Effector memory CD8-positive, alpha-beta T cell (primary cell): ENCODE data around the gene ATG4B.

Source experiments
- ATAC-seq: fragments of 150-1000 bp; cut with Tn5 transposase; replicated peaks from 2 replicates; pipeline ENCODE4 v1.10.0; 2021; ENCODE audit warnings: mild to moderate bottlenecking, moderate library complexity
- DNase-seq, 3 experiments: peaks; one replicate each; pipeline ENCODE4 v3.0.0; 2021
- H3K27ac Mint-ChIP-seq, 2 donors: one replicate each; pipeline ENCODE4 v1.8.0; 2022; ENCODE audit warnings: mild to moderate bottlenecking in 2 of 2, mixed read lengths in 2 of 2, moderate library complexity in 2 of 2
- H3K27me3 Mint-ChIP-seq, 2 donors: one replicate each; pipeline ENCODE4 v1.8.0; 2022; ENCODE audit warnings: mixed read lengths in 2 of 2
- H3K36me3 Mint-ChIP-seq: one replicate; pipeline ENCODE4 v1.8.0; 2022; ENCODE audit warnings: mild to moderate bottlenecking, moderate library complexity, mixed read lengths; ENCODE audit not compliant: insufficient read depth
- H3K4me1 Mint-ChIP-seq, 2 donors: one replicate each; pipeline ENCODE4 v1.8.0; 2022; ENCODE audit warnings: low read depth in 2 of 2, mixed read lengths in 2 of 2
- H3K4me3 Mint-ChIP-seq, 2 donors: one replicate each; pipeline ENCODE4 v1.8.0; 2022; ENCODE audit warnings: mild to moderate bottlenecking in 2 of 2, mixed read lengths in 2 of 2, moderate library complexity in 2 of 2
- H3K9me3 Mint-ChIP-seq, 2 donors: one replicate each; pipeline ENCODE4 v1.8.0; 2022; ENCODE audit warnings: mixed read lengths in 2 of 2

ATG4B gene

GRCh38 chr2:241603686-241604085 is 33.8 kb upstream of the ATG4B start:
- ATAC-seq = no peak

GRCh38 chr2:241606186-241606585 is 31.3 kb upstream of the ATG4B start:
- DNase-seq (no peak), ATAC-seq (no peak)
- H3K27ac Mint-ChIP-seq = no peak overlapping the region
- no peak overlapping the region for H3K4me3 Mint-ChIP-seq
- no peaks in the 10 kb centered on the region for H3K27me3 Mint-ChIP-seq
- H3K36me3 Mint-ChIP-seq = peaks cover 32% of the 10 kb centered on the region
- H3K4me1 Mint-ChIP-seq = peaks cover 16 to 17% of the 10 kb centered on the region in 2 donors
- H3K9me3 Mint-ChIP-seq = no peaks in the 10 kb centered on the region

More at GRCh38 chr2:241603686-241604085, 33.8 kb upstream of the ATG4B start:
- Mint-ChIP-seq H3K27me3 (no peaks in the 10 kb centered on the region), H3K4me1 (peaks cover 4 to 7% of the 10 kb centered on the region in 2 donors), H3K4me3 (no peak overlapping the region), H3K27ac (no peak overlapping the region), H3K9me3 (no peaks in the 10 kb centered on the region), H3K36me3 (peaks cover 47% of the 10 kb centered on the region)
- DNase-seq = no peak

- Mint-ChIP-seq H3K36me3 (peaks cover 25% of the 10 kb centered on the region), H3K27ac (peak overlapping the region in 1 of 2 donors; percentile 75)
Measured at GRCh38 chr2:241607162-241607885, 30.2 kb upstream of the ATG4B start.

GRCh38 chr2:241608881-241609280 is 28.6 kb upstream of the ATG4B start:
- H3K4me3 Mint-ChIP-seq = peak overlapping the region; percentile 66 to 68
- H3K4me1 Mint-ChIP-seq = peaks cover 16 to 17% of the 10 kb centered on the region in 2 donors
- peaks cover 21% of the 10 kb centered on the region for H3K36me3 Mint-ChIP-seq
- no peak for ATAC-seq
- peak overlapping the region; percentile 75 to 86 for H3K27ac Mint-ChIP-seq
- H3K27me3 Mint-ChIP-seq = no peaks in the 10 kb centered on the region
- DNase-seq = no peak
- H3K9me3 Mint-ChIP-seq = no peaks in the 10 kb centered on the region

More at GRCh38 chr2:241607162-241607885, 30.2 kb upstream of the ATG4B start:
- H3K4me1 Mint-ChIP-seq = peaks cover 16 to 17% of the 10 kb centered on the region in 2 donors
- peak overlapping the region in 1 of 2 donors; percentile 6 for H3K4me3 Mint-ChIP-seq
- no peaks in the 10 kb centered on the region for H3K9me3 Mint-ChIP-seq
- ATAC-seq (no peak), DNase-seq (no peak)
- H3K27me3 Mint-ChIP-seq = no peaks in the 10 kb centered on the region

- Mint-ChIP-seq H3K27ac (peak overlapping the region; percentile 78 to 96), H3K4me3 (peak overlapping the region; percentile 66 to 68), H3K4me1 (peaks cover 16 to 17% of the 10 kb centered on the region in 2 donors), H3K27me3 (no peaks in the 10 kb centered on the region), H3K9me3 (no peaks in the 10 kb centered on the region), H3K36me3 (peaks cover 15% of the 10 kb centered on the region)
- DNase-seq = peak; percentile 91 to 93 (median 92)
- ATAC-seq = peak; percentile 98
Measured at GRCh38 chr2:241609859-241610793, 27.4 kb upstream of the ATG4B start.

- Mint-ChIP-seq H3K27ac (peak overlapping the region in 1 of 2 donors; percentile 96), H3K4me3 (peak overlapping the region; percentile 66 to 68), H3K36me3 (peaks cover 7% of the 10 kb centered on the region), H3K9me3 (no peaks in the 10 kb centered on the region), H3K27me3 (no peaks in the 10 kb centered on the region), H3K4me1 (peaks cover 21% of the 10 kb centered on the region in 2 donors)
- DNase-seq (no peak), ATAC-seq (no peak)
Measured at GRCh38 chr2:241611062-241611461, 26.4 kb upstream of the ATG4B start.

- Mint-ChIP-seq H3K27me3 (no peaks in the 10 kb centered on the region), H3K27ac (no peak overlapping the region)
Measured at GRCh38 chr2:241612156-241613016, 25.1 kb upstream of the ATG4B start.

GRCh38 chr2:241613017-241613780 is 24.3 kb upstream of the ATG4B start:
- Mint-ChIP-seq H3K27ac (no peak overlapping the region), H3K9me3 (no peaks in the 10 kb centered on the region), H3K27me3 (no peaks in the 10 kb centered on the region), H3K4me3 (no peak overlapping the region), H3K36me3 (peaks cover 6% of the 10 kb centered on the region), H3K4me1 (peaks cover 34 to 36% of the 10 kb centered on the region in 2 donors)
- ATAC-seq (no peak), DNase-seq (no peak)

More at GRCh38 chr2:241612156-241613016, 25.1 kb upstream of the ATG4B start:
- ATAC-seq (no peak), DNase-seq (no peak)
- H3K4me3 Mint-ChIP-seq = no peak overlapping the region
- no peaks in the 10 kb centered on the region for H3K9me3 Mint-ChIP-seq
- H3K36me3 Mint-ChIP-seq = peaks cover 4% of the 10 kb centered on the region
- peaks cover 27 to 29% of the 10 kb centered on the region in 2 donors for H3K4me1 Mint-ChIP-seq

- H3K27ac Mint-ChIP-seq = no peak overlapping the region
Measured at GRCh38 chr2:241615041-241615440, 22.5 kb upstream of the ATG4B start.

GRCh38 chr2:241615522-241616052 is 21.9 kb upstream of the ATG4B start:
- ATAC-seq (no peak), DNase-seq (no peak)
- peaks cover 27 to 29% of the 10 kb centered on the region in 2 donors for H3K4me1 Mint-ChIP-seq
- peak overlapping the region in 1 of 2 donors; percentile 45 for H3K27ac Mint-ChIP-seq
- H3K27me3 Mint-ChIP-seq = no peaks in the 10 kb centered on the region
- H3K36me3 Mint-ChIP-seq = peaks cover 3% of the 10 kb centered on the region
- peak overlapping the region in 1 of 2 donors; percentile 52 for H3K4me3 Mint-ChIP-seq
- no peaks in the 10 kb centered on the region for H3K9me3 Mint-ChIP-seq

More at GRCh38 chr2:241615041-241615440, 22.5 kb upstream of the ATG4B start:
- no peaks in the 10 kb centered on the region for H3K27me3 Mint-ChIP-seq
- ATAC-seq (no peak), DNase-seq (no peak)
- H3K4me3 Mint-ChIP-seq = no peak overlapping the region
- H3K36me3 Mint-ChIP-seq = peaks cover 3% of the 10 kb centered on the region
- H3K9me3 Mint-ChIP-seq = no peaks in the 10 kb centered on the region
- H3K4me1 Mint-ChIP-seq = peaks cover 27 to 32% of the 10 kb centered on the region in 2 donors

- Mint-ChIP-seq H3K27ac (peak overlapping the region in 1 of 2 donors; percentile 45), H3K4me1 (peaks cover 27 to 29% of the 10 kb centered on the region in 2 donors), H3K27me3 (no peaks in the 10 kb centered on the region), H3K4me3 (peak overlapping the region; percentile 52 to 84), H3K36me3 (peaks cover 3% of the 10 kb centered on the region), H3K9me3 (no peaks in the 10 kb centered on the region)
- DNase-seq (no peak), ATAC-seq (no peak)
Measured at GRCh38 chr2:241616168-241617125, 21.0 kb upstream of the ATG4B start.
